Keratinocyte (primary cell): Measurements from ENCODE around the gene EPB41. TPM values are rescaled to one million over a fixed set of nuclear protein-coding genes. Genes with fewer than 3 reads are reported as not detected.

Source experiments
- DNase-seq: peaks from one replicate; pipeline ENCODE4 v3.0.0-alpha.2; 2011; ENCODE audit warnings: low read depth, missing footprints, low spot score
- FAIRE-seq: peaks from 2 replicates; lab custom pipeline; 2011; peaks lifted over from hg19 to GRCh38; lab: Jason Lieb, UNC
- H2AFZ ChIP-seq: 2 replicates; pipeline ENCODE4 v1.6.0; 2012; ENCODE audit warnings: low read length, control low read depth, inconsistent platforms; ENCODE audit not compliant: control insufficient read depth
- H3K27ac ChIP-seq: 2 replicates; pipeline ENCODE4 v1.5.1; 2011; ENCODE audit warnings: low read length; ENCODE audit not compliant: control insufficient read depth, insufficient read depth
- H3K27me3 ChIP-seq: 3 replicates; pipeline ENCODE4 v1.6.0; 2011; ENCODE audit warnings: low read length; ENCODE audit not compliant: control insufficient read depth, insufficient read depth; ENCODE audit errors: extremely low read depth
- H3K36me3 ChIP-seq, 2 experiments: 2 replicates in 1 of 2; 3 replicates in 1 of 2; pipeline ENCODE4 v1.5.1; 2011; ENCODE audit warnings: low read length in 2 of 2, mild to moderate bottlenecking in 1 of 2; ENCODE audit not compliant: control insufficient read depth in 2 of 2, insufficient read depth in 2 of 2; ENCODE audit errors: extremely low read depth in 1 of 2
- H3K4me1 ChIP-seq: 3 replicates; pipeline ENCODE4 v1.5.1; 2011; ENCODE audit warnings: low read length; ENCODE audit not compliant: control insufficient read depth, insufficient read depth; ENCODE audit errors: extremely low read depth
- H3K4me2 ChIP-seq: 3 replicates; pipeline ENCODE4 v1.6.0; 2011; ENCODE audit warnings: low read depth, low read length; ENCODE audit not compliant: control insufficient read depth, insufficient read depth; ENCODE audit errors: extremely low read depth
- H3K4me3 ChIP-seq, 3 experiments: fragments of 200-600 bp in 1 of 3; sonication (generic) in 1 of 3; 2 replicates in 2 of 3; 3 replicates in 1 of 3; pipeline ENCODE4 v1.5.1; 2011 to 2016; ENCODE audit warnings: low read length in 3 of 3, mild to moderate bottlenecking in 3 of 3, control low read depth in 2 of 3, inconsistent platforms in 1 of 3, low read depth in 1 of 3, mixed read lengths in 1 of 3, mixed run types in 1 of 3, moderate library complexity in 1 of 3; ENCODE audit not compliant: control insufficient read depth in 2 of 3, insufficient read depth in 2 of 3; ENCODE audit errors: extremely low read depth in 1 of 3
- H3K79me2 ChIP-seq: 2 replicates; pipeline ENCODE4 v1.6.0; 2012; ENCODE audit warnings: low read length; ENCODE audit not compliant: control insufficient read depth, insufficient read depth
- H3K9ac ChIP-seq: 3 replicates; pipeline ENCODE4 v1.6.0; 2011; ENCODE audit warnings: low read length; ENCODE audit not compliant: control insufficient read depth, insufficient read depth; ENCODE audit errors: extremely low read depth
- H3K9me1 ChIP-seq: 3 replicates; pipeline ENCODE4 v1.6.0; 2011; ENCODE audit warnings: low read length; ENCODE audit not compliant: control insufficient read depth, insufficient read depth; ENCODE audit errors: extremely low read depth
- H3K9me3 ChIP-seq: 2 replicates; pipeline ENCODE4 v1.5.1; 2012; ENCODE audit warnings: low read depth, low read length; ENCODE audit not compliant: control insufficient read depth
- H4K20me1 ChIP-seq: 3 replicates; pipeline ENCODE4 v1.6.0; 2011; ENCODE audit warnings: low read length; ENCODE audit not compliant: control insufficient read depth, insufficient read depth; ENCODE audit errors: extremely low read depth
- CTCF ChIP-seq, 3 experiments: IDR thresholded peaks in 1 of 3; conservative IDR thresholded peaks in 1 of 3; optimal IDR thresholded peaks in 1 of 3; 2 replicates in 2 of 3; 3 replicates in 1 of 3; pipeline versions ENCODE3 to v1.5.1; 2011; ENCODE audit warnings: low read length in 3 of 3, mild to moderate bottlenecking in 3 of 3, moderate library complexity in 2 of 3, control low read depth in 1 of 3, inconsistent platforms in 1 of 3; ENCODE audit not compliant: insufficient read depth in 2 of 3; ENCODE audit errors: extremely low read depth in 1 of 3
- EZH2 ChIP-seq: IDR thresholded peaks from one replicate; pipeline ENCODE4 v1.6.1; 2012; ENCODE audit warnings: inconsistent platforms, mild to moderate bottlenecking, low read length, moderate library complexity
- dilution Hi-C: fragments of 300-500 bp; cut with MboI; formaldehyde crosslinking; loops from one replicate; pipeline ENCODE4 v1.7.0; 2020; ENCODE audit warnings: low sequenced_read_pairs; ENCODE audit not compliant: extremely low pct_ligation_motif_present
- polyA plus RNA-seq, 5 experiments: library from polyadenylated mRNA; depleted of rRNA in 3 of 5; stranded (reverse) in 3 of 5; stranded (forward) in 1 of 5; unstranded in 1 of 5; fragments of >200 nt; gene quantifications; 1 replicate in 1 of 5; 2 replicates in 3 of 5; 3 replicates in 1 of 5; pipeline versions ENCODE4 v1.2.1 to v1.2.3, GENCODE V29; 2011 to 2012; ENCODE audit warnings: missing spikeins in 2 of 5, low read depth in 1 of 5, low replicate concordance in 1 of 5

EPB41 gene
- polyA plus RNA-seq, 1 donor (not counting 4 experiments of a cell fraction or from before 2014, with no cell fraction given): 21.1 TPM

- TF ChIP-seq EZH2: no peak
- no peak for TF ChIP-seq CTCF (optimal IDR thresholded peaks at IDR 0.05 in 1 of 3, IDR thresholded peaks at IDR 0.05 in 1 of 3, conservative IDR thresholded peaks at IDR 0.05 in 1 of 3; ENCODE audit: extremely low read depth in 1 of 3, insufficient read depth in 2 of 3, low read length in 3 of 3)
- Histone ChIP-seq H3K4me3 (no peak overlapping the region), H3K9ac (no peak overlapping the region), H4K20me1 (no peaks in the 10 kb centered on the region), H3K9me3 (no peaks in the 10 kb centered on the region), H3K36me3 (peaks cover 27 to 37% of the 10 kb centered on the region in 2 experiments), H3K4me1 (no peaks in the 10 kb centered on the region), H2AFZ (no peak overlapping the region), H3K79me2 (peaks cover 77% of the 10 kb centered on the region), H3K27ac (no peak overlapping the region), H3K9me1 (no peaks in the 10 kb centered on the region), H3K27me3 (no peaks in the 10 kb centered on the region), H3K4me2 (no peak overlapping the region)
- FAIRE-seq (no peak), DNase-seq (no peak)
- dilution Hi-C loops: no loop called here
These were observed 247.7 kb downstream of the EPB41 start for GRCh38 chr1:29162025-29162424.

GRCh38 chr1:29162476-29163138 is 248.2 kb downstream of the EPB41 start:
- FAIRE-seq: no peak
- H3K27ac ChIP-seq: no peak overlapping the region
- dilution Hi-C loops: no loop called here
- H3K36me3 ChIP-seq: peaks cover 25 to 37% of the 10 kb centered on the region in 2 experiments
- H3K27me3 ChIP-seq: no peaks in the 10 kb centered on the region
- H3K79me2 ChIP-seq: peaks cover 82% of the 10 kb centered on the region
- no peaks in the 10 kb centered on the region for H3K4me1 ChIP-seq
- DNase-seq: no peak
- no peak for TF ChIP-seq EZH2
- no peak overlapping the region for H3K4me3 ChIP-seq
- no peak overlapping the region for H3K9ac ChIP-seq
- no peaks in the 10 kb centered on the region for H3K9me1 ChIP-seq
- H3K9me3 ChIP-seq: no peaks in the 10 kb centered on the region
- no peaks in the 10 kb centered on the region for H4K20me1 ChIP-seq
- H3K4me2 ChIP-seq: no peak overlapping the region
- no peak overlapping the region for H2AFZ ChIP-seq

GRCh38 chr1:29164588-29164987 is 250.2 kb downstream of the EPB41 start:
- dilution Hi-C loops: no loop called here
- peaks cover 4% of the 10 kb centered on the region for H3K9me1 ChIP-seq
- H3K27me3 ChIP-seq: no peaks in the 10 kb centered on the region
- DNase-seq (no peak), FAIRE-seq (no peak)
- peaks cover 95% of the 10 kb centered on the region for H3K79me2 ChIP-seq
- no peak overlapping the region for H3K4me2 ChIP-seq
- no peak overlapping the region for H3K9ac ChIP-seq
- no peak overlapping the region for H3K4me3 ChIP-seq
- peaks cover 26 to 35% of the 10 kb centered on the region in 2 experiments for H3K36me3 ChIP-seq
- no peak overlapping the region for H2AFZ ChIP-seq
- TF ChIP-seq CTCF (optimal IDR thresholded peaks at IDR 0.05 in 1 of 3, IDR thresholded peaks at IDR 0.05 in 1 of 3, conservative IDR thresholded peaks at IDR 0.05 in 1 of 3; ENCODE audit: extremely low read depth in 1 of 3, insufficient read depth in 2 of 3, low read length in 3 of 3) (no peak), EZH2 (no peak)
- no peaks in the 10 kb centered on the region for H3K9me3 ChIP-seq
- peaks cover 4% of the 10 kb centered on the region for H4K20me1 ChIP-seq
- H3K27ac ChIP-seq: no peak overlapping the region
- H3K4me1 ChIP-seq: no peaks in the 10 kb centered on the region
